Liver (tissue), 9 donors: Measurements from ENCODE around the gene ARAP1. TPM values are rescaled to one million over a fixed set of nuclear protein-coding genes. Genes with fewer than 3 reads are reported as not detected.

ENCODE experiments used
- DNase-seq: peaks from one replicate; pipeline ENCODE4 v3.0.0-alpha.2; 2017; ENCODE audit warnings: low spot score
- H3K27ac ChIP-seq, 2 donors: one replicate each; pipeline ENCODE4 v1.7.0; 2013; ENCODE audit warnings: inconsistent platforms in 2 of 2, low read length in 2 of 2, control low read depth in 1 of 2, low read depth in 1 of 2, mild to moderate bottlenecking in 1 of 2
- H3K27me3 ChIP-seq, 4 donors: one replicate each; pipeline versions ENCODE4 v1.6.1 to v1.7.0; 2013; ENCODE audit warnings: low read length in 3 of 4, inconsistent platforms in 1 of 4, mild to moderate bottlenecking in 1 of 4, moderate library complexity in 1 of 4; ENCODE audit not compliant: control insufficient read depth in 4 of 4, insufficient read depth in 4 of 4
- H3K36me3 ChIP-seq, 4 donors: one replicate each; pipeline versions ENCODE4 v1.6.1 to v1.7.0; 2013; ENCODE audit warnings: low read length in 3 of 4, mild to moderate bottlenecking in 3 of 4, low read depth in 1 of 4, moderate library complexity in 1 of 4; ENCODE audit not compliant: control insufficient read depth in 4 of 4, insufficient read depth in 3 of 4
- H3K4me1 ChIP-seq, 4 donors: one replicate each; pipeline versions ENCODE4 v1.6.1 to v1.7.0; 2013; ENCODE audit warnings: low read length in 3 of 4, mild to moderate bottlenecking in 3 of 4, moderate library complexity in 1 of 4; ENCODE audit not compliant: control insufficient read depth in 4 of 4, insufficient read depth in 4 of 4
- H3K4me3 ChIP-seq, 3 donors: one replicate each; pipeline versions ENCODE4 v1.6.1 to v1.7.0; 2013; ENCODE audit warnings: low read length in 3 of 3, control low read depth in 1 of 3, low read depth in 1 of 3, mild to moderate bottlenecking in 1 of 3
- H3K9ac ChIP-seq, 2 donors: one replicate each; pipeline ENCODE4 v1.7.0; 2013; ENCODE audit warnings: low read length in 2 of 2, mild to moderate bottlenecking in 2 of 2, moderate library complexity in 2 of 2, control low read depth in 1 of 2, low read depth in 1 of 2
- H3K9me3 ChIP-seq, 4 donors: one replicate each; pipeline versions ENCODE4 v1.6.1 to v1.7.0; 2013; ENCODE audit warnings: low read length in 3 of 4; ENCODE audit not compliant: control insufficient read depth in 4 of 4
- EGR1 ChIP-seq, 2 donors: IDR thresholded peaks; 2 replicates each; pipeline ENCODE4 v1.6.1; 2016 to 2018; ENCODE audit warnings: antibody characterized with exemption in 2 of 2, low read depth in 2 of 2
- FOXA1 ChIP-seq: IDR thresholded peaks from 2 replicates; pipeline ENCODE4 v1.6.1; 2016; ENCODE audit warnings: antibody characterized with exemption
- HNF4A ChIP-seq, 2 donors: conservative IDR thresholded peaks; 2 replicates each; pipeline ENCODE4 v1.6.1; 2016; ENCODE audit warnings: antibody characterized with exemption in 2 of 2, mild to moderate bottlenecking in 2 of 2
- JUND ChIP-seq, 2 donors: IDR thresholded peaks; 2 replicates each; pipeline ENCODE4 v1.6.1; 2016; ENCODE audit warnings: antibody characterized with exemption in 2 of 2
- NR2F2 ChIP-seq: IDR thresholded peaks from 2 replicates; pipeline ENCODE4 v1.6.1; 2016; ENCODE audit warnings: antibody characterized with exemption
- RAD21 ChIP-seq, 2 donors: IDR thresholded peaks; 2 replicates each; pipeline ENCODE4 v1.6.1; 2016; ENCODE audit warnings: antibody characterized with exemption in 2 of 2, mild to moderate bottlenecking in 2 of 2
- RXRA ChIP-seq, 2 donors: IDR thresholded peaks; 2 replicates each; pipeline ENCODE4 v1.6.1; 2017 to 2018; ENCODE audit warnings: antibody characterized with exemption in 2 of 2, mild to moderate bottlenecking in 1 of 2
- SP1 ChIP-seq: IDR thresholded peaks from 2 replicates; pipeline ENCODE4 v1.6.1; 2018; ENCODE audit warnings: antibody characterized with exemption, mild to moderate bottlenecking
- WGBS: extraction: QIAGEN DNeasy Blood & Tissue Kit; methylation state at CpG from one replicate; pipeline ENCODE4 v1.1.7; 2013; 5-methylcytosine and 5-hydroxymethylcytosine counted together
- polyA plus RNA-seq, 2 donors: library from polyadenylated mRNA; stranded (reverse) in 1 of 2; unstranded in 1 of 2; fragments of 200-250 nt in 1 of 2; fragments of >200 nt in 1 of 2; fragmentation: Nextera tagmentation in 1 of 2; extraction: Ambion mirVana in 1 of 2; gene quantifications; one replicate each; pipeline versions ENCODE4 v1.2.1 to v1.2.3, GENCODE V29; 2013 to 2015
- total RNA-seq, 2 donors: library from RNA; depleted of rRNA; stranded (reverse); fragments of >200 nt; gene quantifications; one replicate each; pipeline ENCODE4 v1.2.3, GENCODE V29; 2014
- TF ChIP-seq, protein P1 (sequence below): IDR thresholded peaks from 2 replicates; pipeline ENCODE4 v1.6.1; 2016; ENCODE audit warnings: antibody characterized with exemption
- TF ChIP-seq, protein P2 (sequence below): fragments of 150-350 bp; IDR thresholded peaks from 2 replicates; pipeline ENCODE4 v1.5.1; 2017; ENCODE audit warnings: improper control_type of control experiment, low read depth, low read length; ENCODE audit not compliant: missing input control
- donor health status: healthy.
- donor health status: healthy.
- donor health status: healthy.
- donor health status: healthy.
- donor health status: healthy.

Gene ARAP1
- total and polyA plus RNA-seq, 4 donors: 14.4 to 77.8 (median 43.5) TPM

DNA sequence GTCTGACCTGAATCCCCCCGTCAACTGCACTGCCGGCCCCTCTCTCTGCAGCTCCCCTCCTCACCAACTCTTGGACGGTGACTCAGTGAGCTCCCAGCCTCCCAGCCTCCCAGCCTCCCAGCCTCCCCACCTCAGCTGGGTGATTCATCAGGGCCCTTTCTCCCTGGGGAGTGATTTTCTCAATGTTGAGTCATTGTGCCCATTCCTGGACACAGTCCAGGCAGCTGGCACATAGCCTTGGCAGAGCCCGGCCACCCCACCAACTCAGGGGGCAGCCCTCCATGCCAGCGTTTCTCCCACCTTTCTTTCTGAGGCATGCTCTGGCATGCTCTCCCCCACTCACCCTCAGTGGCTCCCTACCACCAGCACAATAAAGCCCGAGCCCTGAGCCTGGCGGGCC lies 108.7 kb downstream of the ARAP1 start:
- no peak overlapping the region for H3K27ac ChIP-seq
- TF ChIP-seq, protein P1, sequence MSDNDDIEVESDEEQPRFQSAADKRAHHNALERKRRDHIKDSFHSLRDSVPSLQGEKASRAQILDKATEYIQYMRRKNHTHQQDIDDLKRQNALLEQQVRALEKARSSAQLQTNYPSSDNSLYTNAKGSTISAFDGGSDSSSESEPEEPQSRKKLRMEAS: no peak
- TF ChIP-seq NR2F2 (no peak), JUND (IDR thresholded peaks at IDR 0.05) (no peak), RXRA (IDR thresholded peaks at IDR 0.05) (no peak), HNF4A (conservative IDR thresholded peaks at IDR 0.05) (no peak), FOXA1 (no peak), SP1 (no peak), EGR1 (IDR thresholded peaks at IDR 0.05; ENCODE audit: low read depth in 2 of 2) (no peak)
- TF ChIP-seq, protein P2, sequence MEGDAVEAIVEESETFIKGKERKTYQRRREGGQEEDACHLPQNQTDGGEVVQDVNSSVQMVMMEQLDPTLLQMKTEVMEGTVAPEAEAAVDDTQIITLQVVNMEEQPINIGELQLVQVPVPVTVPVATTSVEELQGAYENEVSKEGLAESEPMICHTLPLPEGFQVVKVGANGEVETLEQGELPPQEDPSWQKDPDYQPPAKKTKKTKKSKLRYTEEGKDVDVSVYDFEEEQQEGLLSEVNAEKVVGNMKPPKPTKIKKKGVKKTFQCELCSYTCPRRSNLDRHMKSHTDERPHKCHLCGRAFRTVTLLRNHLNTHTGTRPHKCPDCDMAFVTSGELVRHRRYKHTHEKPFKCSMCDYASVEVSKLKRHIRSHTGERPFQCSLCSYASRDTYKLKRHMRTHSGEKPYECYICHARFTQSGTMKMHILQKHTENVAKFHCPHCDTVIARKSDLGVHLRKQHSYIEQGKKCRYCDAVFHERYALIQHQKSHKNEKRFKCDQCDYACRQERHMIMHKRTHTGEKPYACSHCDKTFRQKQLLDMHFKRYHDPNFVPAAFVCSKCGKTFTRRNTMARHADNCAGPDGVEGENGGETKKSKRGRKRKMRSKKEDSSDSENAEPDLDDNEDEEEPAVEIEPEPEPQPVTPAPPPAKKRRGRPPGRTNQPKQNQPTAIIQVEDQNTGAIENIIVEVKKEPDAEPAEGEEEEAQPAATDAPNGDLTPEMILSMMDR: no peak
- H3K4me3 ChIP-seq: no peak overlapping the region
- no peaks in the 10 kb centered on the region for H3K9me3 ChIP-seq
- no peaks in the 10 kb centered on the region for H3K36me3 ChIP-seq
- H3K4me1 ChIP-seq: peaks cover 0 to 14% (median 8%) of the 10 kb centered on the region in 4 donors
- no peaks in the 10 kb centered on the region for H3K27me3 ChIP-seq
- DNase-seq: no peak
- no peak overlapping the region for H3K9ac ChIP-seq
- 84% methylated on average over 7 of the region's 7 CpGs for WGBS

DNA sequence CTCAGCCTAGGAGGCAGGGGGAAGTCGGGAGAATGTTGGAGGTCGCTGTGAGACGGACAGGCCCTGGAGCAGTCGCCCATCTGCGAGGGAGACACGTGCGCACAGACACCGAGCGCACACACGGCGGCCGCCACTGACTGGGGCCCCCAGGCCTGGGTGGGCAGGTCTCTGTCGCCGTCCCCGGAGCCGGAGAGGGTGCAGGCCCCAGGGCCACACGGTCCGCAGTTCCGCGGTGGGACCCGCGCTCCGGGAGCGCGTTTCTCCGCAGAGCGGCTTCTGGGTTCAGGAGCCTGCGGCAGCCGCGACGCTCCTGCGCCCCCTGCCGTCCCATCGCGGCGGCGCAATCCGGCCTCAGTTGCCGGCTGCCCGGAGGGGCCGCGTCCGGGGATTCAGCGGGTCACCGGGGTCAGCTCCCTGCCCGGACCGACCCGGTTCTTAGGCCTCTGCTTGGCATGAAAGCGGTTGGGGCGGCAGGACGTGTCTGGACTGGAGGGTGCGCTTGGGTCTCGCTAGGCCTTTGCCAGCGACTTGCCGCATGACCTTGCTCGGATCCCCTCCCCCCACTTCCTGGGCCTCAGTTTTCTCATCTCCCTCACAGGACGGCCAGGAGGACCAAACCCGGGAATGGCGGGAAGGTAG lies 109.2 kb downstream of the ARAP1 start:
- no peaks in the 10 kb centered on the region for H3K9me3 ChIP-seq
- 3% methylated on average over 59 of the region's 59 CpGs for WGBS
- peaks cover 0 to 14% (median 8%) of the 10 kb centered on the region in 4 donors for H3K4me1 ChIP-seq
- no peak overlapping the region for H3K27ac ChIP-seq
- TF ChIP-seq JUND (IDR thresholded peaks at IDR 0.05) (no peak), RAD21 (IDR thresholded peaks at IDR 0.05) (peak; percentile 85 to 89)
- TF ChIP-seq, protein P2: peak; percentile 82
- H3K27me3 ChIP-seq: no peaks in the 10 kb centered on the region
- no peak overlapping the region for H3K9ac ChIP-seq
- no peaks in the 10 kb centered on the region for H3K36me3 ChIP-seq
- DNase-seq: peak; percentile 73
- peak overlapping the region in 1 of 3 donors; percentile 52 for H3K4me3 ChIP-seq

DNA sequence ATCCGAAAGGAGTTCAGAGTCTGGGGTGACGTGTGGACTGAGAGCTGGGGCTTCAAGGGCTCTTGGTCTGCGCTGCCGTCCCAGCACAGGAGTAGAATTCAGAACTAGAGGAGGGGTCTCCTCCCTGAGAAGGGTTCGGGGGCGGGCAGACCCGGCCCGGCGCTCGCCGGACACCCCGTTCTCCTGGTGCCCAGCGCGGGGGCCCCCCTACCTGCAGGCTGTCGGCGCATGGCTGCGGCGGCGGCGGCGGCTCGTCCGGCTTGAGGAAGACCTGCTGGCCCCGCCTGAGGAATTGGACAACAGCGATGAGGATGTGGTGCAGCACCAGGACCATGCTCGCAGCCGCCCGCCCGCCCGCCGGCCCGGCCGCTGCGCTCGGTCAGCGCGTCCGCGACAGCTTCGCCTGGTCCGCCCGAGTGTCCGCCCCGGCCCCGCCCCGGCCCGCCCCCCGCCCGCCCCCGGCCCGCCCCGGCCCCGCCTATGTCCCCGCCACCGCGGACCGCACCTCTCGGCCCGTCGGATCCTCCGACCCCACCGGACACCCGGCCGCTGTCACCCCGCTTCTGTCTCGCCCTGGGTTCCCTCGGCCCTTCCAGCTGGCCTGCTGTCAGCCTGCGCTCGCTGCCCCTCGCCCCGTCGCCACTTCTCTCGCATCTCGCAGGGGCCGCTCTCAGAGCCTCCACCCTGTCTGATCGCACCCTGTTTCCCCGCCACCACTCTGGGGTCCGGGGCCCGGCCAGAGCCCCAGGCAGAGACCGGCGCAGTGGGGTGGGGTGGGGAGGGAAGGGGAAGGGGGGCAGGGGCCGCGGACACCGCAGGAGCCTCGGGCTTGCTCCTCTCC lies 109.9 kb downstream of the ARAP1 start:
- Histone ChIP-seq H3K27ac (peak overlapping the region in 1 of 2 donors; percentile 61), H3K27me3 (no peaks in the 10 kb centered on the region)
- 3% methylated on average over 85 of the region's 85 CpGs for WGBS

More for the DNA sequence above, 109.9 kb downstream of the ARAP1 start:
- Histone ChIP-seq H3K4me1 (peaks cover 0 to 14% (median 8%) of the 10 kb centered on the region in 4 donors), H3K36me3 (no peaks in the 10 kb centered on the region), H3K4me3 (peak overlapping the region; percentile 9 to 52 (median 27)), H3K9me3 (no peaks in the 10 kb centered on the region), H3K9ac (no peak overlapping the region)
- TF ChIP-seq FOXA1: no peak
- peak; percentile 55 for DNase-seq
